Skeletal muscle cell (primary cell): ENCODE results near the gene ARHGAP12.
A peak's percentile ranks its signal among the peaks of the same experiment; 100 is the strongest.

Experiments
- DNase-seq: peaks from one replicate; pipeline ENCODE4 v3.0.0-alpha.2; 2010; ENCODE audit warnings: low read depth
- H3K4me3 ChIP-seq: 2 replicates; pipeline ENCODE4 v1.5.1; 2011; ENCODE audit warnings: low read depth, mild to moderate bottlenecking, control low read depth, low read length, moderate library complexity

Gene ARHGAP12

GRCh38 chr10:31838709-31839108 is 89.9 kb downstream of the ARHGAP12 start:
- no peak for DNase-seq
- no peak overlapping the region for H3K4me3 ChIP-seq

- DNase-seq, result no peak
Measured at GRCh38 chr10:31838065-31838464, 90.6 kb downstream of the ARHGAP12 start.

GRCh38 chr10:31836569-31837406 is 91.8 kb downstream of the ARHGAP12 start:
- no peak for DNase-seq
- no peak overlapping the region for H3K4me3 ChIP-seq

More at GRCh38 chr10:31838065-31838464, 90.6 kb downstream of the ARHGAP12 start:
- H3K4me3 ChIP-seq, result no peak overlapping the region

GRCh38 chr10:31833753-31834152 is 94.9 kb downstream of the ARHGAP12 start:
- H3K4me3 ChIP-seq, result no peak overlapping the region
- no peak for DNase-seq

GRCh38 chr10:31832261-31832660 is 96.4 kb downstream of the ARHGAP12 start:
- no peak for DNase-seq
- H3K4me3 ChIP-seq, result no peak overlapping the region

- H3K4me3 ChIP-seq, result no peak overlapping the region
- DNase-seq, result no peak
Measured at GRCh38 chr10:31830887-31831286, 97.7 kb downstream of the ARHGAP12 start.

GRCh38 chr10:31829776-31830175 is 98.9 kb downstream of the ARHGAP12 start:
- no peak for DNase-seq
- no peak overlapping the region for H3K4me3 ChIP-seq

GRCh38 chr10:31823358-31823757 is 105.3 kb downstream of the ARHGAP12 start:
- no peak overlapping the region for H3K4me3 ChIP-seq
- no peak for DNase-seq

- H3K4me3 ChIP-seq, result no peak overlapping the region
Measured at GRCh38 chr10:31822616-31823318, 105.9 kb downstream of the ARHGAP12 start.

GRCh38 chr10:31822150-31822549 is 106.5 kb downstream of the ARHGAP12 start:
- no peak overlapping the region for H3K4me3 ChIP-seq
- peak; percentile 17 for DNase-seq

More at GRCh38 chr10:31822616-31823318, 105.9 kb downstream of the ARHGAP12 start:
- no peak for DNase-seq

- DNase-seq, result no peak
Measured at GRCh38 chr10:31820778-31821369, 107.8 kb downstream of the ARHGAP12 start.

GRCh38 chr10:31820096-31820495 is 108.5 kb downstream of the ARHGAP12 start:
- H3K4me3 ChIP-seq, result no peak overlapping the region
- DNase-seq, result no peak

More at GRCh38 chr10:31820778-31821369, 107.8 kb downstream of the ARHGAP12 start:
- H3K4me3 ChIP-seq, result no peak overlapping the region

GRCh38 chr10:31819391-31819820 is 109.2 kb downstream of the ARHGAP12 start:
- DNase-seq, result peak; percentile 12

GRCh38 chr10:31816318-31816717 is 112.3 kb downstream of the ARHGAP12 start:
- no peak overlapping the region for H3K4me3 ChIP-seq
- DNase-seq, result peak; percentile 21

More at GRCh38 chr10:31819391-31819820, 109.2 kb downstream of the ARHGAP12 start:
- no peak overlapping the region for H3K4me3 ChIP-seq

- peak overlapping the region; percentile 38 for H3K4me3 ChIP-seq
- peak; percentile 28 for DNase-seq
Measured at GRCh38 chr10:31808258-31809218, 120.1 kb downstream of the ARHGAP12 start.

- no peak overlapping the region for H3K4me3 ChIP-seq
- DNase-seq, result no peak
Measured at GRCh38 chr10:31804352-31804810, 124.2 kb downstream of the ARHGAP12 start.

- H3K4me3 ChIP-seq, result no peak overlapping the region
- no peak for DNase-seq
Measured at GRCh38 chr10:31803606-31804351, 124.9 kb downstream of the ARHGAP12 start.

- DNase-seq, result no peak
- no peak overlapping the region for H3K4me3 ChIP-seq
Measured at GRCh38 chr10:31799181-31799580, 129.4 kb downstream of the ARHGAP12 start.
